OCI-LY1 (cell line): ENCODE measurements around the gene HFM1.

Experiments
- H2AFZ ChIP-seq: fragments of 200-600 bp; sonication (generic), shearing (Covaris generic); 2 replicates; pipeline ENCODE4 v1.6.0; 2014; ENCODE audit warnings: antibody characterized with exemption, mild to moderate bottlenecking, low read length
- H3F3A ChIP-seq: fragments of 200-600 bp; sonication (generic), shearing (Covaris generic); 2 replicates; pipeline ENCODE4 v1.6.0; 2014; ENCODE audit warnings: mild to moderate bottlenecking, antibody characterized with exemption, low read length, moderate library complexity; ENCODE audit not compliant: insufficient read depth
- H3K27ac ChIP-seq: fragments of 200-600 bp; sonication (generic); 2 replicates; pipeline ENCODE4 v1.5.1; 2014; ENCODE audit warnings: low read length, mixed run types, mild to moderate bottlenecking, low read depth; ENCODE audit not compliant: poor library complexity, severe bottlenecking
- H3K27me3 ChIP-seq: fragments of 200-600 bp; sonication (generic); 2 replicates; pipeline ENCODE4 v1.6.0; 2014; ENCODE audit warnings: antibody characterized with exemption, mild to moderate bottlenecking, low read length, moderate library complexity; ENCODE audit not compliant: insufficient read depth
- H3K36me3 ChIP-seq: fragments of 200-600 bp; sonication (generic); 2 replicates; pipeline ENCODE4 v1.6.1; 2014; ENCODE audit warnings: mild to moderate bottlenecking, antibody characterized with exemption, low read length, moderate library complexity, mixed read lengths; ENCODE audit not compliant: insufficient read depth
- H3K4me1 ChIP-seq: fragments of 200-600 bp; sonication (generic); 2 replicates; pipeline ENCODE4 v1.5.1; 2014; ENCODE audit warnings: mild to moderate bottlenecking, low read length, moderate library complexity; ENCODE audit not compliant: insufficient read depth, severe bottlenecking
- H3K4me2 ChIP-seq: fragments of 200-600 bp; sonication (generic), shearing (Covaris generic); 2 replicates; pipeline ENCODE4 v1.6.1; 2014; ENCODE audit warnings: low read length
- H3K4me3 ChIP-seq: fragments of 200-600 bp; sonication (generic); 2 replicates; pipeline ENCODE4 v1.5.1; 2014; ENCODE audit warnings: low read length, low read depth, mild to moderate bottlenecking, mixed read lengths; ENCODE audit not compliant: poor library complexity, severe bottlenecking
- H3K79me2 ChIP-seq: fragments of 200-600 bp; shearing (Covaris generic); 2 replicates; pipeline ENCODE4 v1.6.1; 2016; ENCODE audit warnings: mixed run types, low read length, mixed read lengths; ENCODE audit not compliant: insufficient read depth
- H3K9ac ChIP-seq: fragments of 200-600 bp; sonication (generic), shearing (Covaris generic); 2 replicates; pipeline ENCODE4 v1.6.1; 2014; ENCODE audit warnings: mild to moderate bottlenecking, low read length, mixed read lengths
- H3K9me2 ChIP-seq: fragments of 200-600 bp; sonication (generic), shearing (Covaris generic); 2 replicates; pipeline ENCODE4 v1.6.1; 2014; ENCODE audit warnings: low read depth, mild to moderate bottlenecking, low read length, mixed read lengths
- H3K9me3 ChIP-seq: fragments of 200-600 bp; shearing (Covaris generic); 2 replicates; pipeline ENCODE4 v1.6.1; 2014; ENCODE audit warnings: low read length, mixed read lengths
- H4K20me1 ChIP-seq: fragments of 200-600 bp; sonication (generic), shearing (Covaris generic); 2 replicates; pipeline ENCODE4 v1.6.0; 2016; ENCODE audit warnings: mild to moderate bottlenecking, low read length; ENCODE audit not compliant: insufficient read depth
- CTCF ChIP-seq: fragments of 200-600 bp; sonication (generic), shearing (Covaris generic); IDR thresholded peaks from 2 replicates; pipeline ENCODE4 v1.5.1; 2017; ENCODE audit warnings: mild to moderate bottlenecking, antibody characterized with exemption, low read length, moderate library complexity, mixed read lengths
- EZH2 ChIP-seq: fragments of 200-600 bp; sonication (generic), shearing (Covaris generic); IDR thresholded peaks from 2 replicates; pipeline ENCODE4 v1.8.0; 2017; ENCODE audit warnings: borderline replicate concordance, mixed run types, mild to moderate bottlenecking, antibody characterized with exemption, low read length, moderate library complexity, mixed read lengths

The HFM1 gene

GRCh38 chr1:91314643-91315042 lies 90.0 kb downstream of the HFM1 start:
- H3K4me1 ChIP-seq, result no peaks in the 10 kb centered on the region
- H3K27ac ChIP-seq, result no peak overlapping the region
- no peak for TF ChIP-seq EZH2
- no peak for TF ChIP-seq CTCF
- H3K9ac ChIP-seq, result no peak overlapping the region
- H3F3A ChIP-seq, result no peaks in the 10 kb centered on the region
- H3K79me2 ChIP-seq, result no peaks in the 10 kb centered on the region
- no peaks in the 10 kb centered on the region for H3K9me2 ChIP-seq
- H3K4me2 ChIP-seq, result no peak overlapping the region
- no peak overlapping the region for H3K4me3 ChIP-seq
- H4K20me1 ChIP-seq, result no peaks in the 10 kb centered on the region
- H3K36me3 ChIP-seq, result no peaks in the 10 kb centered on the region
- H3K9me3 ChIP-seq, result no peaks in the 10 kb centered on the region
- no peak overlapping the region for H2AFZ ChIP-seq
- H3K27me3 ChIP-seq, result no peaks in the 10 kb centered on the region

GRCh38 chr1:91311672-91312071 lies 93.0 kb downstream of the HFM1 start:
- TF ChIP-seq EZH2 (no peak), CTCF (no peak)
- Histone ChIP-seq H3K27ac (no peak overlapping the region), H3K36me3 (no peaks in the 10 kb centered on the region), H3K9ac (no peak overlapping the region), H3K9me2 (no peaks in the 10 kb centered on the region), H2AFZ (no peak overlapping the region), H4K20me1 (no peaks in the 10 kb centered on the region), H3K4me2 (no peak overlapping the region), H3K4me3 (no peak overlapping the region), H3F3A (no peaks in the 10 kb centered on the region), H3K27me3 (no peaks in the 10 kb centered on the region), H3K79me2 (no peaks in the 10 kb centered on the region), H3K9me3 (no peaks in the 10 kb centered on the region), H3K4me1 (no peaks in the 10 kb centered on the region)

DNA sequence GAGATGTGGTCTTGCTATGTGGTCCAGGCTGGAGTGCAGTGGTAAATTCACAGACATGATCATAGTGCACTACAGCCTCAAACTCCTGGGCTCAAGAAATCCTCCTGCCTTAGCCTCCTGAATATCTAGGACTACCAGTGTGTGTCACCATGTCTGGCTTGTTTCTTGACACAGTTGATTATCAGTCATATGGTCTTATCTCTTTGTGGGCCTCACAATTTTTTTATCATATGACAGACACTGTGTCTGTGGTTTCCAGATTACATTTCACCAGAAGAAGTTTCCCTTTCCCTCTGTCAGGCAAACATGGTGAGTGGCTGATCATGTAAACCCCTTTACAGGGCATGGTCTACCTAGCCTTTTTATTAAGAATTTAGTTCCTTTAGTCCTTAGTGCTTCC lies 96.1 kb downstream of the HFM1 start:
- TF ChIP-seq CTCF (no peak), EZH2 (no peak)
- Histone ChIP-seq H2AFZ (no peak overlapping the region), H3K36me3 (no peaks in the 10 kb centered on the region), H3K4me2 (no peak overlapping the region), H3K9ac (no peak overlapping the region), H3K9me3 (no peaks in the 10 kb centered on the region), H4K20me1 (no peaks in the 10 kb centered on the region), H3K27me3 (no peaks in the 10 kb centered on the region), H3K79me2 (no peaks in the 10 kb centered on the region), H3K9me2 (no peaks in the 10 kb centered on the region), H3K4me3 (no peak overlapping the region), H3F3A (no peaks in the 10 kb centered on the region), H3K4me1 (no peaks in the 10 kb centered on the region), H3K27ac (no peak overlapping the region)
